Ovary (tissue), 3 donors: ENCODE measurements around the gene UFSP1.

Source experiments
- EP300 ChIP-seq: sonication (generic); formaldehyde crosslinking; IDR thresholded peaks from one replicate; pipeline ENCODE4 v1.6.1; 2017; ENCODE audit warnings: antibody characterized with exemption
- TF ChIP-seq, protein P1 (sequence below), 3 donors: fragments of 450-650 bp in 2 of 3; fragments of 200-600 bp in 1 of 3; IDR thresholded peaks; one replicate each; pipeline versions ENCODE4 v1.5.1 to v1.8.0; 2016 to 2022; ENCODE audit warnings: antibody characterized with exemption in 3 of 3, mild to moderate bottlenecking in 1 of 3
- donor health status: DM: no; HTN: no; CAD: no.

DNA sequence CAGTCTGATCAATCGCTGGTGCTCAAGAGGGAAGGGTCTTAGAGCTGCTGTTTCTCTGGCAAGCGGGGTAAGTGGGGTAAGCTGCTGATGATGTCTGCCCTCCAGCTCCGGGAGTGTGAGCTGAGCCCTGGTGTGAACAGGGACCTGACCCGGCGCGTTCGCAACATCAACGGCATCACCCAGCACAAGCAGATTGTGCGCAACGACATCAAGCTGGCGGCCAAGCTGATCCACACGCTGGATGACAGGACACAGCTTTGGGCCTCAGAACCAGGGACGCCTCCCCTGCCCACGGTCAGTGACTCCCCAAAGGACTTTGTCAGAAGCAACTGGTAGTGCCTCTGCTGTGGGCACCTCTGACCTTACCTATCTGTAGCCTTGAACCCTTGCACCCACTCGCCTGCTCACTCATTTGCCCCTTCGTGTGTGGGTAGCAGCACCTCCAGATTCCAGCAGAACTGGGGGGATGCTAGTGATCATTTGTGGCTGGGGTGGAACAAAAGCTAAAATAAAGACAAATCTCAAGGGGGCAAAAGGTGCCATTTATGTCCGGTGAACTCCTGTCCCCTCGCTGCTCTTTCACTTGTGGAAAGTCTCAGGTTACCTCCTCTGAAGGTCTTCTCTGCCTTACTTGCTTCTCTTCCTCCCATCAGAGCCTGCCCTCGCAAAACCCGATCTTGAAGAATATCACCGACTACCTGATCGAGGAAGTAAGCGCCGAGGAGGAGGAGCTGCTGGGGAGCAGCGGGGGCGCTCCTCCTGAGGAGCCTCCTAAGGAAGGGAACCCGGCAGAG lies 3.2 kb downstream of the UFSP1 start:
- TF ChIP-seq EP300: no peak
- TF ChIP-seq, protein P1, sequence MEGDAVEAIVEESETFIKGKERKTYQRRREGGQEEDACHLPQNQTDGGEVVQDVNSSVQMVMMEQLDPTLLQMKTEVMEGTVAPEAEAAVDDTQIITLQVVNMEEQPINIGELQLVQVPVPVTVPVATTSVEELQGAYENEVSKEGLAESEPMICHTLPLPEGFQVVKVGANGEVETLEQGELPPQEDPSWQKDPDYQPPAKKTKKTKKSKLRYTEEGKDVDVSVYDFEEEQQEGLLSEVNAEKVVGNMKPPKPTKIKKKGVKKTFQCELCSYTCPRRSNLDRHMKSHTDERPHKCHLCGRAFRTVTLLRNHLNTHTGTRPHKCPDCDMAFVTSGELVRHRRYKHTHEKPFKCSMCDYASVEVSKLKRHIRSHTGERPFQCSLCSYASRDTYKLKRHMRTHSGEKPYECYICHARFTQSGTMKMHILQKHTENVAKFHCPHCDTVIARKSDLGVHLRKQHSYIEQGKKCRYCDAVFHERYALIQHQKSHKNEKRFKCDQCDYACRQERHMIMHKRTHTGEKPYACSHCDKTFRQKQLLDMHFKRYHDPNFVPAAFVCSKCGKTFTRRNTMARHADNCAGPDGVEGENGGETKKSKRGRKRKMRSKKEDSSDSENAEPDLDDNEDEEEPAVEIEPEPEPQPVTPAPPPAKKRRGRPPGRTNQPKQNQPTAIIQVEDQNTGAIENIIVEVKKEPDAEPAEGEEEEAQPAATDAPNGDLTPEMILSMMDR (IDR thresholded peaks at IDR 0.05): no peak
